Stimulated activated CD4-positive, alpha-beta T cell treated with anti-CD3 and anti-CD28 coated beads, Interleukin-15, amount 100 ng/mL, for 48 hours (primary cell): ENCODE data around the gene CARD14.
"Not testable (repeated sequence)": the region's sequence is repeated elsewhere in the genome, so short reads cannot be mapped to it uniquely, and the experiment has no call there.

Experiments used
- DNase-seq, 2 donors: peaks; one replicate each; pipeline ENCODE4 v3.0.0-alpha.2; 2020; ENCODE audit warnings: low read depth in 2 of 2

CARD14 gene

GRCh38 chr17:80183581-80184422 lies 14.0 kb downstream of the CARD14 start:
- DNase-seq: no peak

- no peak for DNase-seq
These were observed 14.5 kb downstream of the CARD14 start for GRCh38 chr17:80184423-80184714.

DNA sequence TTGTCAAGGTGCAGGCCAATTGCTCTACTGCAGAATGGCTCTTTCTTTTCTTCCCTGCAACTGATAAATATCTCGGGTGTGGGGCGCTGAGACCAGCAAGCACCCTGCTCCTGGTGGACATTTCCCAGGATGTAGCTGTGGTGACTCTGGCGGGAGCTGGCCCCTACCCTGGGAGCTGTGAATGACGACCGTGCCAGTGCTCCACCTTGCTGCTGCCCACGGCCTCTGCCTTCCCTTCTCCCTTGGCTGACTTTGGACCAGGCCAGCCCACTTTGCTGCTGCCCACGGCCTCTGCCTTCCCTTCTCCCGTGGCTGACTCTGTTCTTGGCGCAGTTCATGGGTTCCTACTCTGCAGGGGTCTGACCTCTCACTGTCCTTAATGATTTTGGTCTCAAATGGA lies 16.1 kb downstream of the CARD14 start:
- no peak for DNase-seq

- no peak for DNase-seq
These were observed 17.3 kb downstream of the CARD14 start for GRCh38 chr17:80187090-80187489.

- DNase-seq: no peak
These were observed 17.7 kb downstream of the CARD14 start for GRCh38 chr17:80187515-80187941.

DNA sequence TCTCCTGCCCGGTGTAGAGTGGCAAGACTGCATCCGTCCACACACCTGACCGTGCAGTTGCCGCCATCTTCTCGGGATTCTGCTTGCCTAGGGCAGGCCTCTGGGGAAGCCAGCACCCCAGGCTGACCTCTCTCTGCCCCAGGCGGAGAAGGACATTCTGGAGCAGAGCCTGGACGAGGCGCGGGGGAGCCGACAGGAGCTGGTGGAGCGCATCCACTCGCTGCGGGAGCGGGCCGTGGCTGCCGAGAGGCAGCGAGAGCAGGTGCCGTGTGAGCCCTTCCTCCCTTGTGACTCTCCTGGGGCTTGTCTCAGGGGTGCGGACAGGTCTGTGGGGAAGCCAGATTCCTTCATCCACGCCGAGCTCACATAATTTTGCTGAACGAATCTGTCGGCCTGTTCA lies 19.8 kb downstream of the CARD14 start:
- DNase-seq: no peak

DNA sequence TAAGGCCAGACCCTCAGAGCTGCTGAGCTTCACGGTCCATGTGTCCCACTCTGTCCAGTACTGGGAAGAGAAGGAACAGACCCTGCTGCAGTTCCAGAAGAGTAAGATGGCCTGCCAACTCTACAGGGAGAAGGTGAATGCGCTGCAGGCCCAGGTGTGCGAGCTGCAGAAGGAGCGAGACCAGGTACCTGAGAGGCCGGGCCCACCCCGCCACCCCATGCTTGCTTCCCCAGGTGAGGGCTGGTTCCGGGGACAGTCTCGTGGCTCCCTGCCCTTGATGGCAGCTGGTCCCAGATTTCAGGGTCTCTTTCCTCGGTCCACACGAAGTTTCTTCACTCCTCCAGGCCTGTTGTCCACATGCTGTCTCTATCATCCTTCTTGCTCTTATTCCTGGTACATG lies 20.9 kb downstream of the CARD14 start:
- DNase-seq: no peak

DNA sequence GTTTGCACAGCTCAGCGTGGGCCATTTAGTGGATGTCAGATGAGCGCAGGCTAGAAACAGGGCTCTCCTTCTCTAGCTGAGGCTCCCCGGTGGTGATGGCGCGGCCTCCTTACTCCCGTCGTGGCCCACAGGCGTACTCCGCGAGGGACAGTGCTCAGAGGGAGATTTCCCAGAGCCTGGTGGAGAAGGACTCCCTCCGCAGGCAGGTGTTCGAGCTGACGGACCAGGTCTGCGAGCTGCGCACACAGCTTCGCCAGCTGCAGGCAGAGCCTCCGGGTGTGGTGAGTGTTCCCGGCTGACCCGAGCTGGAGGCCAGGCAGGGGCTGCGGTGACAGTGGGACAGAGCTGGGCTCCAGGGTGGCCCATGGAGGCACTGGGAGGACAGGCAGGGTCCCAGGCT lies 21.4 kb downstream of the CARD14 start:
- no peak for DNase-seq

GRCh38 chr17:80191865-80192661 lies 22.2 kb downstream of the CARD14 start:
- no peak for DNase-seq

DNA sequence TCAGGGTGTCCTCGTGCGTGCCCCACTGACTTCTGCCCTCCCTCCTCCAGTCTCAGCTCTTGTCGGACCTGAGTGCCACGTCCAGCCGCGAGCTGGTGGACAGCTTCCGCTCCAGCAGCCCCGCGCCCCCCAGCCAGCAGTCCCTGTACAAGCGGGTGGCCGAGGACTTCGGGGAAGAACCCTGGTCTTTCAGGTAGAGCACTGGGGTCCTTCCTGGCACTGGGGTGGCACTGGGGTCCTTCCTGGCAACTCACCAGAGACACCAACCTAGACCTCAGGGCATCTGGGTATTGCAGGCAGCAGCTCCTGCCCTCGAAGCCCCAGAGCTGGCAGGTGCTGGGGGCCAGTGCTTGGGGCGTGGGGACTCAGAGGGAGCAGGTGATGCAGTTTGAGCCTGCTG lies 25.3 kb downstream of the CARD14 start:
- no peak for DNase-seq

DNA sequence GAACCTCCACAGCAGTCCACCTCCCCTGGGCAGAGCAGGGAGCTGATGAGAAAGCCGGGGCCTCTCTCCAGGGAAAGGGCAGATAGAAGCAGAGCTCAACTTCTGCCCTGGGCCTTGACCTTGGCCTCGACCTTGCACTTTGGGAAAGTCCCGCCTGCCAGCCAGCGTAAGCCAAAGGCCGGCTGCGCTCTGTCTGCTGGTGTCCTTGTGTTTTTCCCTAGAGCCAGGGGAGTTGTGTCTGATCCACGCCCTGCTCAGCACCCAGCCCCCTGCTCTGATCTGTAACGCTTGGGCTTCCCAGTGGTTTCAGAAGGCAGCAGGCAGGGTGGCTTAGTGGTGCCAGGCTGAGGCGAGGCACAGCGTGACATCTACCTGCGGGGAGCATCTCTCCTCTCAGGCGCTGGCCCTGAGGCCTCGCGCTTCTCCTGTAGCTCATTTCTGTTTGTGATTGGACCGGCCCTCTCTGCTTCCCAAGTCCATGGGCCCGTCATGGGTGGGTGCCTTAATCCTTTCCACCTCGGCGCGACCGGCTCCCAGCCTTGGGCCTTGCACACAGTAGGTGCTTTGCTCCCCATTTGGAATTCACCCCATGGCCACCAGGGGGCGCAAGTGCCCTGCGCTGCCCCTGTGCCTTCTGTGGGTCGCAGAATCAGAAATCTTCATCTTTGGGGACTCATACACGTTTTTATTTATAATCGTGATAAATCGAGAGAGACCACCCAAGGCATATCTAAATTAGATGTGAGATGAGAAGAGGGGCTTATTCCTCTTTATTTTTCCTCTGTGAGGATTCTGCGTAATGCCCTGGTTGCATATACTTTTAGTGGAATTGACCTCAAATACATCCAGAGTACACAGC lies 26.1 kb downstream of the CARD14 start:
- DNase-seq: peak in 1 of 2 donors; percentile 22

DNA sequence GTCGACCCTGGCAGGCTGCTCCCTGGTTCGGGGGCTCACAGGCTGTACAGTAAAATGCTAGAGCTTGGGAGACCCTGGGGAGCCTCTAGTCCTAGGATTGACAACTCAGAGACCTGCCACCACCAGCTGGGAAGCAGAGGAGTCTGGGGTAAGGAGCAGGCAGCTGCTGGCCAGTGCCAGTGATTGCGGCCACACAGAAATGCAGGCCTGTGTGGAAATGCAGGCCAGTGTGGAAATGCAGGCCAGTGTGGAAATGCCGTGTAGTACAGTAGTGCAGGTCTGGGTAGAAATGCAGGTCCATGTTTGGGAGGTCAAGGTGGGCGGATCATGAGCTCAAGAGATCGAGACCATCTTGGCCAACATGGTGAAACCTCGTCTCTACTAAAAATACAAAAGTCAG lies 26.8 kb downstream of the CARD14 start:
- DNase-seq: no peak

GRCh38 chr17:80198144-80198661 lies 28.4 kb downstream of the CARD14 start:
- no peak for DNase-seq

DNA sequence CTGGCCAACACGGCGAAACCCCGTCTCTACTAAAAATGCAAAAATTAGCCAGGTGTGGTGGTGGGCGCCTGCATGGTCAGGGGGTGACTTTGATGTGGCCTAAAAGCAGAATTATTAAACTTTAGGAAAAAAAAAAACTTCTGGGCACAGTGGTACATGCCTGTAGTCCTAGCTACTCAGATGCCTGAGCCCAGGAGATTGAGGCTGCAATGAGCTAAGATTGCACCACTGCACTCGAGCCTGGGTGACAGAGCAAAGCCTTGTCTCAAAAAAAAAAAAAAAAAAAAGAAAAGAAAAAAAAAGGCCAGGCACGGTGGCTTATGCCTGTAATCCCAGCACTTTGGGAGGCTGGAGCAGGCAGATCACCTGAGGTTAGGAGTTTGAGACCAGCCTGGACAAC lies 29.5 kb downstream of the CARD14 start:
- DNase-seq: not testable (repeated sequence)

GRCh38 chr17:80201446-80201845 lies 31.6 kb downstream of the CARD14 start:
- DNase-seq: no peak

DNA sequence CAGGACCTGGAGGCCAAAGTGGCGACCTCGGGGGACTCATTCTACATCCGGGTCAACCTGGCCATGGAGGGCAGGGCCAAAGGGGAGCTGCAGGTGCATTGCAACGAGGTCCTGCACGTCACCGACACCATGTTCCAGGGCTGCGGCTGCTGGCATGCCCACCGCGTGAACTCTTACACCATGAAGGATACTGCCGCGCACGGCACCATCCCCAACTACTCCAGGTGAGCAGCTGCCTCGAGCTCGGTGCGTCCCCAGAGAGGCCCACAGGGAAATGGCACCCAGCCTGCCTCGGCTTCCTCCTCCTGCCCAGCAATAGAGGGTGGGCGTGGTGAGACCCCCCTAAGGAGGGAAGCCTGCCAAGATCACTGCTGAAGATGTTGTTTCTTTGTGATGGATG lies 32.4 kb downstream of the CARD14 start:
- no peak for DNase-seq

- no peak for DNase-seq
These were observed 33.7 kb downstream of the CARD14 start for GRCh38 chr17:80203471-80203963.

- DNase-seq: no peak
These were observed 35.0 kb downstream of the CARD14 start for GRCh38 chr17:80204626-80205468.

DNA sequence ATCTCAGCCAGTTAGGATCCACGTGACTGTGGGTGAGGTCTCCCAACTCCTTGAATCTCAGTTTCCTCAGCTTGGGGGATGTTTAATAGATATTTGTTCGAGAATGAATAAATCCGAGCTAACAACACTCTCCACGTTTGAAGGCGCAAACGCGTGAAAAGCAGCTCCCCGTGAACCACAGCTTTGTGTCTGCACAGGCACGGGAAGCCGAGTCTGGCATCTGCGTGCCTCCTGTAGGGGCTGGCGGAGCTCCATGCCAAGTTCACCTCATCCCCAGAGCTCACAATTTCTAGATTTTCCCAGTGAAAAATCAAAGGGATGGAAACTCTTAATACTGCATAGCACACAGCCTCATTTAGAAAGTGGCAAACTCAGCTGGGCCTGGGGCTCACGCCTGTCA lies 36.0 kb downstream of the CARD14 start:
- no peak for DNase-seq

DNA sequence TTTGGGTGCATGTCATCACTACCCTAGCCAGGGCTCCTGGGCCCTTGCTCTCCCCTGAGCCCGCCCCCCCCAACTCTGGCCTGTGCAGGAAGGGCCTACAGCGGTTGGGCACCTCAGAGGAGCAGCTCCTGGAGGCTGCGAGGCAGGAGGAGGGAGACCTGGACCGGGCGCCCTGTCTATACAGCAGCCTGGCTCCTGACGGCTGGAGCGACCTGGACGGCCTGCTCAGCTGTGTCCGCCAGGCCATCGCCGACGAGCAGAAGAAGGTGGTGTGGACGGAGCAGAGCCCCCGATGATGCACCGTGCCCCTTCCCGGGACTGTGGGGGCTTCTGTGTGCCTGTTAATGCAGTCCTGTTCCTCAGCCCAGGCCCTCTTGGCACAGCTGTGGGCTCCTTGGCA lies 38.2 kb downstream of the CARD14 start:
- DNase-seq: no peak

DNA sequence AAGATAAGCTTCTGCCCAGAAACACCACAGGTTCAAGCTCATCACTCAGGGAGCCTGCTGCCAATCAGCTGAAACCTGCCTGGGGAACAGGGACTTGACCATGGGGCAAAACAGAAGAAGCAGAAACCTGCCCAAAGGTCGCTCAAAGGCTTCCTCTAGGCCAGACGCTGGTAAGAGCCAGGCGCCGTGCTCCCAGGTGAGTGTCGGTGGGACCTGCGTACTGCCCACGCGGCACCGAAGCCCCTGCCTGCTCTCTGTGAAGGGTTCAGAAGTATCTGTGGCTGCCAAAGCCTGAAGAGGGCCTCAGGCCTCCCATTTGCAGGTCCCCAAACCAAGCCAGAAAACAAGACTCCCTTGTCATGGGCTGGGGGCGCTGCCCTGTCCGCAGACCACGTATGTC lies 39.9 kb downstream of the CARD14 start:
- no peak for DNase-seq
